ENCODE results near the gene C19orf38. TPM values are rescaled to one million over a fixed set of nuclear protein-coding genes. Genes with fewer than 3 reads are reported as not detected.

C19orf38 gene
- total RNA-seq, 1 experiment from 2014 or later = not detected

- no peaks in the 10 kb centered on the region for H3K9me3 Mint-ChIP-seq
- peak overlapping the region; percentile 53 for H3K4me3 Mint-ChIP-seq
- POLR2A ChIA-PET = interaction anchor here (1.4 kb wide), 1 partner anchor 12 kb away, joined by 8 read pairs; no protein-coding TSS in a partner anchor
- no peak for TF ChIP-seq ATF6 (CRISPR knock-in tag; IDR thresholded peaks at IDR 0.05)
- TF ChIP-seq, protein P1, sequence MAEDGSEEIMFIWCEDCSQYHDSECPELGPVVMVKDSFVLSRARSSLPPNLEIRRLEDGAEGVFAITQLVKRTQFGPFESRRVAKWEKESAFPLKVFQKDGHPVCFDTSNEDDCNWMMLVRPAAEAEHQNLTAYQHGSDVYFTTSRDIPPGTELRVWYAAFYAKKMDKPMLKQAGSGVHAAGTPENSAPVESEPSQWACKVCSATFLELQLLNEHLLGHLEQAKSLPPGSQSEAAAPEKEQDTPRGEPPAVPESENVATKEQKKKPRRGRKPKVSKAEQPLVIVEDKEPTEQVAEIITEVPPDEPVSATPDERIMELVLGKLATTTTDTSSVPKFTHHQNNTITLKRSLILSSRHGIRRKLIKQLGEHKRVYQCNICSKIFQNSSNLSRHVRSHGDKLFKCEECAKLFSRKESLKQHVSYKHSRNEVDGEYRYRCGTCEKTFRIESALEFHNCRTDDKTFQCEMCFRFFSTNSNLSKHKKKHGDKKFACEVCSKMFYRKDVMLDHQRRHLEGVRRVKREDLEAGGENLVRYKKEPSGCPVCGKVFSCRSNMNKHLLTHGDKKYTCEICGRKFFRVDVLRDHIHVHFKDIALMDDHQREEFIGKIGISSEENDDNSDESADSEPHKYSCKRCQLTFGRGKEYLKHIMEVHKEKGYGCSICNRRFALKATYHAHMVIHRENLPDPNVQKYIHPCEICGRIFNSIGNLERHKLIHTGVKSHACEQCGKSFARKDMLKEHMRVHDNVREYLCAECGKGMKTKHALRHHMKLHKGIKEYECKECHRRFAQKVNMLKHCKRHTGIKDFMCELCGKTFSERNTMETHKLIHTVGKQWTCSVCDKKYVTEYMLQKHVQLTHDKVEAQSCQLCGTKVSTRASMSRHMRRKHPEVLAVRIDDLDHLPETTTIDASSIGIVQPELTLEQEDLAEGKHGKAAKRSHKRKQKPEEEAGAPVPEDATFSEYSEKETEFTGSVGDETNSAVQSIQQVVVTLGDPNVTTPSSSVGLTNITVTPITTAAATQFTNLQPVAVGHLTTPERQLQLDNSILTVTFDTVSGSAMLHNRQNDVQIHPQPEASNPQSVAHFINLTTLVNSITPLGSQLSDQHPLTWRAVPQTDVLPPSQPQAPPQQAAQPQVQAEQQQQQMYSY (CRISPR knock-in tag; IDR thresholded peaks at IDR 0.05) = peak; percentile 39
- no peaks in the 10 kb centered on the region for H3K27me3 Mint-ChIP-seq (ENCODE audit: low read depth)
- CTCF ChIA-PET = interaction anchor here (0.5 to 5.2 kb wide), 12 partner anchors 9 to 505 kb away, joined by 3 to 61 read pairs (median 9); partner anchors contain the start of genes CARM1 and DNM2
- no peaks in the 10 kb centered on the region for H3K36me3 Mint-ChIP-seq
- H3K27ac Mint-ChIP-seq = peak overlapping the region; percentile 98
- DNase-seq (ENCODE audit: low spot score) (peak; percentile 50), ATAC-seq (peak; percentile 17)
- H3K4me1 Mint-ChIP-seq = peaks cover 61% of the 10 kb centered on the region
These were observed 33.3 kb downstream of the C19orf38 start for GRCh38 chr19:10881403-10882107.

- peaks cover 65% of the 10 kb centered on the region for H3K4me1 Mint-ChIP-seq
- H3K27me3 Mint-ChIP-seq (ENCODE audit: low read depth) = no peaks in the 10 kb centered on the region
- DNase-seq (ENCODE audit: low spot score) (no peak), ATAC-seq (no peak)
- ChIA-PET CTCF (interaction anchor here (0.5 to 5.2 kb wide), 11 partner anchors 10 to 505 kb away, joined by 3 to 61 read pairs (median 9); partner anchors contain the start of genes CARM1 and DNM2), POLR2A (interaction anchor here (1.4 kb wide), 1 partner anchor 11 kb away, joined by 8 read pairs; no protein-coding TSS in a partner anchor)
- H3K4me3 Mint-ChIP-seq = peak overlapping the region; percentile 22; the same call in 1 of the 2 replicates
- peak overlapping the region; percentile 98 for H3K27ac Mint-ChIP-seq
- no peaks in the 10 kb centered on the region for H3K36me3 Mint-ChIP-seq
- H3K9me3 Mint-ChIP-seq = no peaks in the 10 kb centered on the region
- TF ChIP-seq SP1 (CRISPR knock-in tag; conservative IDR thresholded peaks at IDR 0.05) (no peak), SMAD3 (CRISPR knock-in tag; IDR thresholded peaks at IDR 0.05; ENCODE audit: borderline replicate concordance) (no peak), E2F4 (CRISPR knock-in tag; IDR thresholded peaks at IDR 0.05; ENCODE audit: borderline replicate concordance, low read depth) (no peak), CREB1 (CRISPR knock-in tag; IDR thresholded peaks at IDR 0.05) (no peak), GRHL2 (CRISPR knock-in tag; IDR thresholded peaks at IDR 0.05; ENCODE audit: insufficient replicate concordance, severe bottlenecking) (no peak), AFF4 (CRISPR knock-in tag; IDR thresholded peaks at IDR 0.05; ENCODE audit: borderline replicate concordance) (no peak)
These were observed 33.9 kb downstream of the C19orf38 start for GRCh38 chr19:10882108-10882457.

- no peak overlapping the region for H3K4me3 Mint-ChIP-seq
- ATAC-seq = no peak
- H3K27me3 Mint-ChIP-seq (ENCODE audit: low read depth) = no peaks in the 10 kb centered on the region
- DNase-seq (ENCODE audit: low spot score) = no peak
- H3K36me3 Mint-ChIP-seq = no peaks in the 10 kb centered on the region
- H3K9me3 Mint-ChIP-seq = no peaks in the 10 kb centered on the region
- POLR2A ChIA-PET = no interaction called here
- H3K4me1 Mint-ChIP-seq = peaks cover 73% of the 10 kb centered on the region
- TF ChIP-seq TEAD1 (CRISPR knock-in tag; IDR thresholded peaks at IDR 0.05) (no peak), CREB1 (CRISPR knock-in tag; IDR thresholded peaks at IDR 0.05) (no peak), ZNF512 (CRISPR knock-in tag; IDR thresholded peaks at IDR 0.05; ENCODE audit: borderline replicate concordance) (no peak), ELF4 (CRISPR knock-in tag; IDR thresholded peaks at IDR 0.05; ENCODE audit: low read depth) (no peak), GRHL2 (CRISPR knock-in tag; IDR thresholded peaks at IDR 0.05; ENCODE audit: insufficient replicate concordance, severe bottlenecking) (no peak), MYBL2 (CRISPR knock-in tag; IDR thresholded peaks at IDR 0.05) (no peak), NR1H2 (CRISPR knock-in tag; IDR thresholded peaks at IDR 0.05) (no peak), E2F4 (CRISPR knock-in tag; IDR thresholded peaks at IDR 0.05; ENCODE audit: borderline replicate concordance, low read depth) (no peak)
- no peak overlapping the region for H3K27ac Mint-ChIP-seq
- CTCF ChIA-PET = interaction anchor here (1.0 to 3.1 kb wide), 3 partner anchors 13 to 26 kb away, joined by 3 to 17 read pairs (median 9); no protein-coding TSS in a partner anchor
These were observed 36.1 kb downstream of the C19orf38 start for GRCh38 chr19:10884274-10884673.

Measured in WTC11 (cell line).